ENCODE results near the gene TMEM244. TPM values are rescaled to one million over a fixed set of nuclear protein-coding genes. Genes with fewer than 3 reads are reported as not detected.

Gene TMEM244
- total RNA-seq, 2 donors from 2014 or later: not detected

GRCh38 chr6:129790785-129791184 is 70.3 kb downstream of the TMEM244 start:
- Mint-ChIP-seq H3K9me3 (no peaks in the 10 kb centered on the region), H3K36me3 (no peaks in the 10 kb centered on the region), H3K27ac (no peak overlapping the region)
- ATAC-seq: no peak
- no peak for DNase-seq (ENCODE audit: low spot score in 2 of 2)

GRCh38 chr6:129789974-129790373 is 71.1 kb downstream of the TMEM244 start:
- no peaks in the 10 kb centered on the region for H3K36me3 Mint-ChIP-seq
- H3K27ac Mint-ChIP-seq: no peak overlapping the region
- ATAC-seq: no peak
- H3K9me3 Mint-ChIP-seq: no peaks in the 10 kb centered on the region
- no peak for DNase-seq (ENCODE audit: low spot score in 2 of 2)

GRCh38 chr6:129787816-129788215 is 73.3 kb downstream of the TMEM244 start:
- no peak for DNase-seq (ENCODE audit: low spot score in 2 of 2)
- Mint-ChIP-seq H3K9me3 (no peaks in the 10 kb centered on the region), H3K27ac (no peak overlapping the region), H3K36me3 (no peaks in the 10 kb centered on the region)
- ATAC-seq: no peak

- no peak overlapping the region for H3K27ac Mint-ChIP-seq
- no peaks in the 10 kb centered on the region for H3K36me3 Mint-ChIP-seq
- ATAC-seq (no peak), DNase-seq (ENCODE audit: low spot score in 2 of 2) (no peak)
- H3K9me3 Mint-ChIP-seq: no peaks in the 10 kb centered on the region
Observed at GRCh38 chr6:129786548-129786947, 74.6 kb downstream of the TMEM244 start.

GRCh38 chr6:129785756-129786135 is 75.4 kb downstream of the TMEM244 start:
- H3K27ac Mint-ChIP-seq: no peak overlapping the region
- ATAC-seq (no peak), DNase-seq (ENCODE audit: low spot score in 2 of 2) (no peak)
- no peaks in the 10 kb centered on the region for H3K9me3 Mint-ChIP-seq
- no peaks in the 10 kb centered on the region for H3K36me3 Mint-ChIP-seq

- no peaks in the 10 kb centered on the region for H3K36me3 Mint-ChIP-seq
- no peak for DNase-seq (ENCODE audit: low spot score in 2 of 2)
- H3K9me3 Mint-ChIP-seq: no peaks in the 10 kb centered on the region
- no peak overlapping the region for H3K27ac Mint-ChIP-seq
- ATAC-seq: no peak
Observed at GRCh38 chr6:129785047-129785755, 75.9 kb downstream of the TMEM244 start.

Other genes starting within 250 kb of the TMEM244 start
- gene ARHGAP18, start 151.1 kb downstream of the TMEM244 start, total RNA-seq: 1 to 10 TPM; 7.7 to 8.7 TPM
- gene L3MBTL3, start 157.3 kb upstream of the TMEM244 start, total RNA-seq: 1 to 10 TPM; 3.1 to 5.4 TPM

Measured in activated naive CD4-positive, alpha-beta T cell treated with anti-CD3 and anti-CD28 coated beads, Interleukin-2, amount 50 U/mL, for 72 hours (primary cell).